H1 (cell line): ENCODE data around the gene ZNF593.

Source experiments
- POLR2AphosphoS5 ChIP-seq: IDR thresholded peaks from 2 replicates; pipeline ENCODE4 v1.6.1; 2011; ENCODE audit warnings: low read depth, low read length
- SUZ12 ChIP-seq: fragments of 200-600 bp; sonication (generic); IDR thresholded peaks from 2 replicates; pipeline ENCODE4 v1.6.1; 2012; ENCODE audit warnings: mild to moderate bottlenecking, inconsistent platforms, low read length, moderate library complexity, mixed read lengths
- TCF12 ChIP-seq: IDR thresholded peaks from 2 replicates; pipeline ENCODE4 v1.6.1; 2011; ENCODE audit warnings: low read depth, mild to moderate bottlenecking, low read length
- TF ChIP-seq, protein P1 (sequence below), 3 experiments: IDR thresholded peaks; 1 replicate in 2 of 3; 2 replicates in 1 of 3; pipeline versions ENCODE4 v1.5.1 to v1.6.1; 2011; ENCODE audit warnings: low read length in 3 of 3, mild to moderate bottlenecking in 3 of 3, inconsistent platforms in 2 of 3, low read depth in 1 of 3, moderate library complexity in 1 of 3; ENCODE audit not compliant: insufficient read depth in 1 of 3; ENCODE audit errors: control extremely low read depth in 1 of 3

DNA sequence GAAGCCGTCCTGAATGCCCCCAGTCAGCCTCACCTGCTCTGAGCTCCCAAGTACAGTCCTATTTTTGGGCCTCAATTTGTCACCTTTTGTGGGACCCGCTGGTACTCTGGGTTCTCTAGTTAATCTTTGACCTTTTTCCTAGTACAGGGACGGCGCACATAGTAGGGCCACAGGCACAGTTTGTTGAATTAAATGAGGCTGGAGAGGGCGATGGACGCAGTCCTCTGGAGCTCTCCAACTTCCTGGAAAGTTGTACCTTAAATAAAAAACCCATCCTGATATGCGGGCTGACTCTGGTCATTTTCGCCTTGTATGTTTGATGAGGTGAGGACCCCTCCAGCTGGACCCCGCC lies 6.0 kb upstream of the ZNF593 start:
- TF ChIP-seq TCF12 (no peak), POLR2AphosphoS5 (no peak), SUZ12 (peak; percentile 55)
- TF ChIP-seq, protein P1, sequence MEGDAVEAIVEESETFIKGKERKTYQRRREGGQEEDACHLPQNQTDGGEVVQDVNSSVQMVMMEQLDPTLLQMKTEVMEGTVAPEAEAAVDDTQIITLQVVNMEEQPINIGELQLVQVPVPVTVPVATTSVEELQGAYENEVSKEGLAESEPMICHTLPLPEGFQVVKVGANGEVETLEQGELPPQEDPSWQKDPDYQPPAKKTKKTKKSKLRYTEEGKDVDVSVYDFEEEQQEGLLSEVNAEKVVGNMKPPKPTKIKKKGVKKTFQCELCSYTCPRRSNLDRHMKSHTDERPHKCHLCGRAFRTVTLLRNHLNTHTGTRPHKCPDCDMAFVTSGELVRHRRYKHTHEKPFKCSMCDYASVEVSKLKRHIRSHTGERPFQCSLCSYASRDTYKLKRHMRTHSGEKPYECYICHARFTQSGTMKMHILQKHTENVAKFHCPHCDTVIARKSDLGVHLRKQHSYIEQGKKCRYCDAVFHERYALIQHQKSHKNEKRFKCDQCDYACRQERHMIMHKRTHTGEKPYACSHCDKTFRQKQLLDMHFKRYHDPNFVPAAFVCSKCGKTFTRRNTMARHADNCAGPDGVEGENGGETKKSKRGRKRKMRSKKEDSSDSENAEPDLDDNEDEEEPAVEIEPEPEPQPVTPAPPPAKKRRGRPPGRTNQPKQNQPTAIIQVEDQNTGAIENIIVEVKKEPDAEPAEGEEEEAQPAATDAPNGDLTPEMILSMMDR (IDR thresholded peaks at IDR 0.05; ENCODE audit: control extremely low read depth in 1 of 3, insufficient read depth in 1 of 3, low read depth in 1 of 3, low read length in 3 of 3) = no peak
